GM12865 (cell line): ENCODE results near the gene ADAMTS17.

Experiments
- DNase-seq: peaks from one replicate; pipeline ENCODE4 v3.0.0; 2010; ENCODE audit warnings: low read depth
- H3K4me3 ChIP-seq: 2 replicates; pipeline ENCODE4 v1.5.1; 2011; ENCODE audit warnings: mild to moderate bottlenecking, low read depth, low read length, control low read depth
- CTCF ChIP-seq: IDR thresholded peaks from 2 replicates; pipeline ENCODE4 v1.5.1; 2011; ENCODE audit warnings: low read length, control low read depth, low read depth, inconsistent platforms; ENCODE audit not compliant: insufficient read depth; ENCODE audit errors: missing control alignments

The ADAMTS17 gene

GRCh38 chr15:100154338-100154737 is 187.4 kb downstream of the ADAMTS17 start:
- TF ChIP-seq CTCF = no peak
- no peak for DNase-seq

GRCh38 chr15:100152463-100152862 is 189.3 kb downstream of the ADAMTS17 start:
- DNase-seq = no peak
- no peak for TF ChIP-seq CTCF
- no peak overlapping the region for H3K4me3 ChIP-seq

More at GRCh38 chr15:100154338-100154737, 187.4 kb downstream of the ADAMTS17 start:
- no peak overlapping the region for H3K4me3 ChIP-seq

- DNase-seq = no peak
- no peak for TF ChIP-seq CTCF
- no peak overlapping the region for H3K4me3 ChIP-seq
Observed at GRCh38 chr15:100150906-100151305, 190.9 kb downstream of the ADAMTS17 start.

- no peak for TF ChIP-seq CTCF
- no peak overlapping the region for H3K4me3 ChIP-seq
- DNase-seq = no peak
Observed at GRCh38 chr15:100147828-100148227, 193.9 kb downstream of the ADAMTS17 start.

- H3K4me3 ChIP-seq = no peak overlapping the region
- no peak for DNase-seq
- TF ChIP-seq CTCF = no peak
Observed at GRCh38 chr15:100143378-100143777, 198.4 kb downstream of the ADAMTS17 start.

GRCh38 chr15:100141311-100142001 is 200.3 kb downstream of the ADAMTS17 start:
- no peak for DNase-seq
- H3K4me3 ChIP-seq = no peak overlapping the region
- TF ChIP-seq CTCF = no peak
